NB4 (cell line): Measurements from ENCODE around the gene NR2C2AP.
"Not testable (repeated sequence)": the region's sequence is repeated elsewhere in the genome, so short reads cannot be mapped to it uniquely, and the experiment has no call there.

Experiments
- POLR2A ChIP-seq: IDR thresholded peaks from 2 replicates; pipeline ENCODE4 v1.6.1; 2011; ENCODE audit warnings: mild to moderate bottlenecking; ENCODE audit not compliant: insufficient read length; ENCODE audit errors: extremely low read depth
- TF ChIP-seq, protein P1 (sequence below): IDR thresholded peaks from one replicate; pipeline ENCODE4 v1.5.1; 2012; ENCODE audit warnings: low read depth, low read length
- TF ChIP-seq, protein P2 (sequence below): IDR thresholded peaks from 2 replicates; pipeline ENCODE4 v1.6.1; 2011; ENCODE audit warnings: low read depth, low read length

DNA sequence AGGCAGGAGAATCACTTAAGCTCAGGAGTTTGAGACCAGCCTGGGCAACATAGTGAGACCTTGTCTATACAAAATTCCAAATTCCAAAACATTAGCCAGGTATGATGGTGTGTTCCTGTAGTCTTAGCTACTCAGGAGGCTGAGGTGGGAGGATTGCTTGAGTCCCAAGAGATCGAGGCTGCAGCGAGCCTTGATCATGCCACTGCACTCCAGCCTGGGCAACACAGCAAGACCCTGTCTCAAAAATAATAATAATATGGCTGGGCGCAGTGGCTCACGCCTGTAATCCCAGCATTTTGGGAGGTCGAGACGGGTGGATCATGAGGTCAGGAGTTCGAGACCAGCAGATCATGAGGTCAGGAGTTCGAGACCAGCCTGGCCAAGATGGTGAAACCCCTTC, 17.8 kb upstream of the NR2C2AP start:
- TF ChIP-seq, protein P1, sequence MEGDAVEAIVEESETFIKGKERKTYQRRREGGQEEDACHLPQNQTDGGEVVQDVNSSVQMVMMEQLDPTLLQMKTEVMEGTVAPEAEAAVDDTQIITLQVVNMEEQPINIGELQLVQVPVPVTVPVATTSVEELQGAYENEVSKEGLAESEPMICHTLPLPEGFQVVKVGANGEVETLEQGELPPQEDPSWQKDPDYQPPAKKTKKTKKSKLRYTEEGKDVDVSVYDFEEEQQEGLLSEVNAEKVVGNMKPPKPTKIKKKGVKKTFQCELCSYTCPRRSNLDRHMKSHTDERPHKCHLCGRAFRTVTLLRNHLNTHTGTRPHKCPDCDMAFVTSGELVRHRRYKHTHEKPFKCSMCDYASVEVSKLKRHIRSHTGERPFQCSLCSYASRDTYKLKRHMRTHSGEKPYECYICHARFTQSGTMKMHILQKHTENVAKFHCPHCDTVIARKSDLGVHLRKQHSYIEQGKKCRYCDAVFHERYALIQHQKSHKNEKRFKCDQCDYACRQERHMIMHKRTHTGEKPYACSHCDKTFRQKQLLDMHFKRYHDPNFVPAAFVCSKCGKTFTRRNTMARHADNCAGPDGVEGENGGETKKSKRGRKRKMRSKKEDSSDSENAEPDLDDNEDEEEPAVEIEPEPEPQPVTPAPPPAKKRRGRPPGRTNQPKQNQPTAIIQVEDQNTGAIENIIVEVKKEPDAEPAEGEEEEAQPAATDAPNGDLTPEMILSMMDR: not testable (repeated sequence)
- TF ChIP-seq POLR2A: not testable (repeated sequence)
- TF ChIP-seq, protein P2, sequence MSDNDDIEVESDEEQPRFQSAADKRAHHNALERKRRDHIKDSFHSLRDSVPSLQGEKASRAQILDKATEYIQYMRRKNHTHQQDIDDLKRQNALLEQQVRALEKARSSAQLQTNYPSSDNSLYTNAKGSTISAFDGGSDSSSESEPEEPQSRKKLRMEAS: not testable (repeated sequence)
